HUDEP-2 (cell line): ENCODE data around the gene RAMP2.
A peak's percentile ranks its signal among the peaks of the same experiment; 100 is the strongest.
"Not testable (repeated sequence)": the region's sequence is repeated elsewhere in the genome, so short reads cannot be mapped to it uniquely, and the experiment has no call there.

ENCODE experiments used
- DNase-seq, 76 experiments: peaks; one replicate each; lab custom pipeline; 2025; ENCODE audit not compliant: unreplicated experiment in 76 of 76; lab: John Stamatoyannopoulos, UW

The RAMP2 gene

DNA sequence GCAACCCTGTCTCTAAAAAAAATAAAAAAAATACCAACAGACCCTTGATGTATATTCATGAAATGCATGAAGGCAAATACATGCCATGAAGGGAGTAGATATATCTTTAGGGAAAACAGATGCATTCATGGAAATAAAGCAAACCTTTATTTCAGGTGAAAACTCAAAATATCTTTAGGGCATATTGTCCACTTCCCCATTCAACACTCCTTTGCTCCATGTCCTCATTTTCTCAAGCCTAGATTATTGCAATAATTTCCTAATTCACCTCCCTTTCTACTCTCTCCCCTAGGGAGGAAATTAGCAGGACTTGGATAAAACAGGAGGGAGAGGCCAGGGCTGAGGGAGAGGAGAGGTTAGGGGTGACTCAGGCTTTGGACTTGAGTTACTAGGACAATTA lies 6.5 kb downstream of the RAMP2 start:
- no peak for DNase-seq

DNA sequence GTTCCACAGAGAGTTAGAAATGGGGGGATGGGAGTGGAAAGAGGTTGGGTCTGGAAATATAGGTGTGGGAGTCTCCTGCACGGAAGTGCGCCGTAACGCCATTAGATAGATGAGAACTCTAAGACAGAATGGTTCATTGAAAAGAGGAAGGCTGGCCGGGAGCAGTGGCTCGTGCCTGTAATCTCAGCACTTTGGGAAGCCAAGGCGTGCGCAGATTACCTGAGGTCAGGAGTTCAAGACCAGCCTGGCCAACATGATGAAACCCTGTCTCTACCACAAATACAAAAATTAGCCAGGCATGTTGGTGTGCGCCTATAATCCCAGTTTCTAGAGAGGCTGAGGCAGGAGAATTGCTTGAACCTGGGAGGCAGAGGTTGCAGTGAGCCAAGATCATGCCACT lies 7.0 kb downstream of the RAMP2 start:
- not testable (repeated sequence) for DNase-seq

DNA sequence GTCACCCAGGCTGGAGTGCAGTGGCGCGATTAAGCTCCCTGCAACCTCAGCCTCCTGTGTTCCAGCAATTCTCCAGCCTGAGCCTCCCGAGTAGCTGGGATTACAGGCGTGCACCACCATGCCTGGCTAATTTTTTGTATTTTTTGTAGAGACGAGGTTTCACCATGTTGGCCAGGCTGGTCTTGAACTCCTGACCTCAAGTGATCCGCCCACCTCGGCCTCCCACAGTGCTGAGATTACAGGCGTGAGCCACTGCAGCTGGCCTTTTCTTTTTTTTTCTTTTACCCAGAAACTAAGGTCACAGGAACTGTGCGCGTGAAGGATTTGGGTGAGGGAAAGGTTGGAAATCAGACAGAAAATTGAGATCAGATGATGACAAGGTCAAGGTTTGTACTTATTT lies 8.9 kb downstream of the RAMP2 start:
- not testable (repeated sequence) for DNase-seq

DNA sequence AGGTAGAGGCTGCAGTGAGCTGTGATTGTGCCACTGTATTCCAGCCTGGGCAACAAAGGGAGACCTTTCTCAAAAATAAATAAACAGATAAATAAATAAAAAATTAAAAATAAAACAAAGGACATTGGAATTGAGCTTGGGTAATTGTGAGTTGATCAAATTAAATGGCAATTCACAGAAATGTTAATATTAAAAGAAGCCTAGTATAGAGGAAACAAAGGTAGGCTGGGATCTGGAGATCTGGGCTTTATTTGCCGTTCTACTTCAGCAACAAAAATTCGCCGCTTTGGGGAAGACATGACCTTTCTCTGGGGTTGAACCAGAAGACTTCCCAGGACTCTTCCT lies 11.9 kb downstream of the RAMP2 start:
- no peak for DNase-seq

DNA sequence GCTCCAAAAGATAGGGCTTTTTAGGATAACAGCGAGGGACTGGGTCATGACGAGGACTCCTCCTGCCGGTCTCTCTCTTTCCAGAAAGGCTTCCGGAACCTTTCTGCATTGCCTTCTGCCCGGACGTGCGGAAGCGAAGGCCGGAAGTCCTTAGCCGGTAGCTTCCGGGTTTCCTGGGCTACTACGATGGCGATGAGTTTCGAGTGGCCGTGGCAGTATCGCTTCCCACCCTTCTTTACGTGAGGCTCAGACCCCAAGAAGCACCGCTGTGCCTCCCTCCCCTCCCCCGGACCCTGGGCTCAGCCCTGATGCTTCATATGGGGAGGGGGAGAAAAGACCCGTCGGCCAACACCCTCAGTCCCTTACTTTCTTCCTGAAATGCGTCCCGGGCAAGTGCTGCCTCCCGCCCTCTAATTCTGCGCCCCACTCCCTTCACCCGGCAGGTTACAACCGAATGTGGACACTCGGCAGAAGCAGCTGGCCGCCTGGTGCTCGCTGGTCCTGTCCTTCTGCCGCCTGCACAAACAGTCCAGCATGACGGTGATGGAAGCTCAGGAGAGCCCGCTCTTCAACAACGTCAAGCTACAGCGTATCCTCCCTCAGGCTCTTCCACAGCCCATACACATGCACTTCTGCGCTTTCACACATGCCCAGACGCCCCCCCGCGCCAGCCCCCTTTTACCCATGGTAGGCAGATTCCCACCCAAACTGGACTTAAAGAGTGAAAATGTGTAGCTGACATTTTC lies 12.4 kb downstream of the RAMP2 start, which contains the start of gene VPS25:
VPS25 (plus strand) TSS at position 160 of the 746 bp plus-strand sequence; CDS start at position 187, 27 bp downstream.
- peak in 73 of 76 experiments; percentile 15 to 85 (median 63) for DNase-seq

DNA sequence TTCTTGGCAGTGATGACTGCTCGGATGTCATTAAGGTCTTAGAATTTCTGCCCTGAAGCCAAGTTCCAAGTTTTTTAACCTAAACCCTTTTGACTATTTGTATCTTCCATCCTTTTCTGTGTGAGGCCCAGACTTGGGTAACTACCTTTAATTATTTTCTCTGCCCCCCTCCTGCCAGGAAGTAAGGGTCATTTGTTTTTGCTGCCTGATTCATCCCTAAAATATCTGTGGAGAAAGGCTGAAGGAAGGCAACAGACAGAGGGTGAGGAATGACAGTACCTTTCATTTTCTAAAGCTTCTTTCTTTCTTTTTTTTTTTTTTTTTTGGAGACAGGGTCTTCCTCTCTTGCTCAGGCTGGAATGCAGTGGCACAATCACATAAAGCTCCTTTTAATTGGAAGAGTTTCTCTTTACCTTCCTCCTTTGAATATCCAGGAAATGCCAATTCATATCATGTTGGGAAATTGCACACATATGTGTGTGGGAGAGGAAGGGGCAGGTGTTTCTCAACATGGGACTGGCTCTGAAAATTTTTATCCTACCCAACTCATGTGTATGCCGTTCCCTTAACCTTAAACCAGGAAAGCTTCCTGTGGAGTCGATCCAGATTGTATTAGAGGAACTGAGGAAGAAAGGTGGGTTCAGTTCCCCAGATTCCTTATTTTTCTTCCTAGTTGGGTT lies 13.2 kb downstream of the RAMP2 start:
- no peak for DNase-seq

DNA sequence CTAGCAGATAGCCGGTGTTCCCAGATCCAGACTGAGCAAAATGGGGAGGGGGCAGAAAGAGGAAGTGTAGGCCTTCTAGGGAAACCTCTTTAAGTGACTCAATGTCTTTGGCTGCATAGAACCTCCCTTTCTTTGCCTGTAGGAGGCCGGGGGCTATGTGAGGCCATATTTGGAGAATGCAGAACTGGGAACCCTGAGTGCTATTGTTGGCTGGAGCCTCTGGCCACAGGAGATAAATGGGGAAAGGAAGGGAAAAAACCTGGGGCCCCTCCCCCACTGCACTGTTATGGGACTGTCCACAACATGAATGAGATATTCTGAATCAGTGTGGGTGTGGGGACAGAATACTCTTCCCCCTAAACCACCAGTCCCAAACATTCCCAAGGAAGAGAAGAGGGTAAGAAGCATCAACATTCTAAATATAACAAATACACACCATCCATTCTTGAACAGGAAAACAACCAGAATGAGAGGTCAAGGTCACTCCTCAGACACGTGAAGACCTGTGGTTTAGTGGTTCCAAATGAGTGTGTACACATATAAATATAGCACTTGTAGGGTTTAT lies 14.6 kb downstream of the RAMP2 start:
- no peak for DNase-seq

DNA sequence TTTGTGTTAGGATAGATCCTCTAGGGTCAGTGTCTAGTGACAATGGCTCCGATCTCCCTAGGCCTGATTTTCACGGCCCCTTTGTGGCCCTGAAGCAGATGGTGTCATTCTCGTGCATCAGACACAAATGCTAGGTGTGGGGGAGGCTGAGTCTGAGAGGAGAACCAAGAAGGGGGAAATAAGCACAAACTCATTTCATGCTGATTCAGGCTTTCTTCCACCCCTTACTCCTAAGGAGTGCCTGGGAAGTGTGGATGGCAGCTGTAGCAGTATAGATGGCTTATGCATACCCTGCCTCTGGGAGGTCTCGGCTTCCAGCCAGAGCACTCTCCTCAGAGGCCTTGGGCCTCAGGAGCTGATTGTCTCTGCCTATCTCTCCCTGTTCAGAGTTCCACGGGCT lies 17.5 kb downstream of the RAMP2 start:
- no peak for DNase-seq

DNA sequence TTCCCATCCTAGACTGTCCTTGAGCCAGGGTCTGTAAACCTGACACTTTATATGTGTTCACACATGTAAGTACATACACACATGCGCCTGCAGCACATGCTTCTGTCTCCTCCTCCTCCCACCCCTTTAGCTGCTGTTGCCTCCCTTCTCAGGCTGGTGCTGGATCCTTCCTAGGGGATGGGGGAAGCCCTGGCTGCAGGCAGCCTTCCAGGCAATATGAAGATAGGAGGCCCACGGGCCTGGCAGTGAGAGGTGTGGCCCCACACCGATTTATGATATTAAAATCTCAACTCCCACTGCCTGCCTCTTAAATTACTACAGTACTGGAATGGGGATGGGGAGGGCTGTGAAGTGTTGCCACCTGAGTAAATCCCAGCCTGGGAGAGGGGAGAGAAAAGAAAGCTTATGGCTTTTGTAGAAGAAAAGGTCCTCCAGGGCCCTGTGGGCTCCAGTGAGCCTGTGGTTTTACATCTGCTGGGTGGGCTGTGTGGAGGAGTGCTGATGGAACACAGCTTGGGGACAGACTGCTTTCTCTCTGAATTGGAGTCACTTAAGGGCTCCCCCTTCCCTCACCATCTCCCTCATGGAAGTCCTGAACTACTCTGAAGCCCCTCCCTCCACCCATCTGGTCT lies 18.4 kb downstream of the RAMP2 start:
- no peak for DNase-seq

DNA sequence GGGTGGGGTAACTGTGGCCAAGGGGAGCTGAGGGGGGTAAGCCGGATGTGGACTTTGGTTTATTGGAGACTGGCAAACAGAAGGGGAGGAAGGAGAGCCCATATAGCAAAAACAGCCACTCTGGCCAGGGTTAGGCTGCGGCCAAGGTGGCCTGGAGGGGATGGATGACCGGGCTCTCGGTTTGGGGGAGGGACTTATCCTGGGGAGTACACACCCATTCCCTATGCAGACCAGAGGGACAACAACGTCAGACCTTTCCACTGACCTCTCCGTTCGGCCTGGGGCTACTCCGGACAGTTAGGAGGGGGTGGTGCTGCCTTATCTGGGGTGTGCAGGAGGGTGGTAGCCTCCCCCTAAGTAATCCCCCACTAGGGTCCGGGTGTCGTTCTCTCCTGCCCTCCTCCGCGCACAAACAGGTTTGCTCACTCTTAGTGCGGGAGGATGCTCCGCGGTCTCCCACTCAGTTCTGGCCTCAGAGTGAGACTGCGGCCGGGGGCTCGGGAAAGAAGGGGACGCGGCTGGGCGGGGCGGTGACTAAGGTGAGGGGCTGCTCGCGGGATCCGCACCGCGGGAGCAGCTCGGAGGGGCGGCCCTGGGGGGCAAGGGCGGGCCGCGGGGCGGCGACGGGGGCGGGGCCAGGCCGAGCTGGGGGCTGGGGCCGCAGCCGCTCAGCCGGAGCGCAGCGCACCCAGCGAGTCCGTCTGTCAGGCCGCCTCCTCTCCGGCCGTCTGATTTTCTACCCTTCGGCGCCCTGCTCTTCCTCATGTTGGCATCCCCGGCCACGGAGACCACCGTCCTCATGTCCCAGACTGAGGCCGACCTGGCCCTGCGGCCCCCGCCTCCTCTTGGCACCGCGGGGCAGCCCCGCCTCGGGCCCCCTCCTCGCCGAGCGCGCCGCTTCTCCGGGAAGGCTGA lies 19.2 kb downstream of the RAMP2 start, which contains the start of gene WNK4:
WNK4 (plus strand) TSS at position 675 of the 915 bp plus-strand sequence; CDS start at position 764, 89 bp downstream.
- DNase-seq = no peak

DNA sequence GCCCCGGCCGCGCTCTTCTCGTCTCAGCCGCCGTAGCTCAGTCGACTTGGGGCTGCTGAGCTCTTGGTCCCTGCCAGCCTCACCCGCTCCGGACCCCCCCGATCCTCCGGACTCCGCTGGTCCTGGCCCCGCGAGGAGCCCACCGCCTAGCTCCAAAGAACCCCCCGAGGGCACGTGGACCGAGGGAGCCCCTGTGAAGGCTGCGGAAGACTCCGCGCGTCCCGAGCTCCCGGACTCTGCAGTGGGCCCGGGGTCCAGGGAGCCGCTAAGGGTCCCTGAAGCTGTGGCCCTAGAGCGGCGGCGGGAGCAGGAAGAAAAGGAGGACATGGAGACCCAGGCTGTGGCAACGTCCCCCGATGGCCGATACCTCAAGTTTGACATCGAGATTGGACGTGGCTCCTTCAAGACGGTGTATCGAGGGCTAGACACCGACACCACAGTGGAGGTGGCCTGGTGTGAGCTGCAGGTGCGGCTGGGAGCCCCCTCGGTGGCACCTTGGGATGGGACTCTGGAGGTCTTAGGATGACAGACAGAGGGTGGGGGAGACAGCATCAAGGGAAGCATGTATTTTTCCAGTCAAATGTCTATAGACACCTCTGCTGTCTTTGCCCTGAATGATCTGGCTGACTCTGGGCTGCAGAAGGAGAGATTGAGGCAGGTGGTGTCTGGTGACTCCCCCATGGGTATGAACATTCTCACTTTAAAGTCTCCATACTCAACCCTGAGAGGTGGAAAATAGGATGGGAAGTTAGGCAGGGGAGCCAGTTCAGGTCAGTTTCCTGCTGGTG lies 20.0 kb downstream of the RAMP2 start:
- no peak for DNase-seq

DNA sequence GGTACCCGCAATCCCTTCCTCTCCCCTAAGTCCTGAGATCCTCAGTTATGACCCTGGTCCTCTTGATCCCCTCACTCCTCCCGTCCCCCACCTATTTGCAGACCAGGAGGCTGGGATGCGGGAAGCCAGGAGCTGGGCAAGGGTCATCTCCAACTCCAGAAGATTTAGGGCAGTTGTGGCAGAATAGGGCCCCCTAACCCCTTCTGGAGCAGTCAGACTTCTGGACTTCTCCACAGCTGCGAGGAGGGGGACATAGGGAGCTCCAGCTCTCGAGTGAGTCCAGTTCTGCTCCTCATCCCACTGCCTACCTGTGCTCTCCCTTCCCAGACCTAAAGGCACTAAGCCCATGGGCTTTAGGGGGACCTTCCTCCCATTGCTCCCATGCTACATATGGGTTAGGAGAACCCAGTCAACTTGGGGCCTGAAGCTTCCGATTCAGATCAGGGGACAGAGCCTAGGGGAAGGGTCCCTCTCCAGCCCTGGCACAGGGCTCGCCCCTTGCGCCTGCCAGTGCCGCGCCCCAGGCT lies 20.7 kb downstream of the RAMP2 start:
- no peak for DNase-seq

DNA sequence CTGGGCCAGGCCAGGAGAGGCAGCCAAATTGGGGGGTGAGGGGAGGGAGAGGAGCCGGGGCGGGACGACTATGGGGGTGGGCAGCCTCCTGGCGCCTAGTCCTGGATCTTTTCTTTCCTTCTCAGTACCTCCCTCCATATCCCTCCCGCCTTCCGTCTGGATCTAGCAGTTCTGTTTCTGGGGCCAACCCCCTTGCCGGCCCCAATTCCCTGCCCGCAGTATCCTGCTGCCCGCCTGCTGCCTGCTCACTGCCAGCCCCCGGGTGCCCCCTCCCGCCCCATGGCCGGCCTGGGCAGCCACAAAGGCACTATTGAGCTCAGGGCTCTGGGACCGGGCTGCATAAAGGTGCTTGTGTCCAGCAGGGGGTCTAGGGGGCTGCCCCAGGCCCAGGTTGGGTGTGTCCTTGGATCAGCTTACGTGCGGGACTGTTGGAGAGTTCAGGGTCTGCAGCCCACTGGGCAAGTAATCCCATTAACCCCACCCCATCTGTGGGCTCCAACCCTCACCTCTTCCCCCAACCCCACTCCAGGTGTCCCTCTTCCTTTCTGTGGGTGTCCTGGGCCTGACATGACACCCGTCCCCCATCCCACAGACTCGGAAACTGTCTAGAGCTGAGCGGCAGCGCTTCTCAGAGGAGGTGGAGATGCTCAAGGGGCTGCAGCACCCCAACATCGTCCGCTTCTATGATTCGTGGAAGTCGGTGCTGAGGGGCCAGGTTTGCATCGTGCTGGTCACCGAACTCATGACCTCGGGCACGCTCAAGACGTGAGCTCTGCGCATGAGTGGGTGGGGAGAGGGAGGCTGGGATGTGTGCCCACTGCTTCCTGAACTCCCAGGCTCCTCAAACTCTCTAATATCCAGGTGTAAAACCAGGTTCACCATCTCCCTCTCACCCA lies 21.4 kb downstream of the RAMP2 start:
- DNase-seq = no peak

DNA sequence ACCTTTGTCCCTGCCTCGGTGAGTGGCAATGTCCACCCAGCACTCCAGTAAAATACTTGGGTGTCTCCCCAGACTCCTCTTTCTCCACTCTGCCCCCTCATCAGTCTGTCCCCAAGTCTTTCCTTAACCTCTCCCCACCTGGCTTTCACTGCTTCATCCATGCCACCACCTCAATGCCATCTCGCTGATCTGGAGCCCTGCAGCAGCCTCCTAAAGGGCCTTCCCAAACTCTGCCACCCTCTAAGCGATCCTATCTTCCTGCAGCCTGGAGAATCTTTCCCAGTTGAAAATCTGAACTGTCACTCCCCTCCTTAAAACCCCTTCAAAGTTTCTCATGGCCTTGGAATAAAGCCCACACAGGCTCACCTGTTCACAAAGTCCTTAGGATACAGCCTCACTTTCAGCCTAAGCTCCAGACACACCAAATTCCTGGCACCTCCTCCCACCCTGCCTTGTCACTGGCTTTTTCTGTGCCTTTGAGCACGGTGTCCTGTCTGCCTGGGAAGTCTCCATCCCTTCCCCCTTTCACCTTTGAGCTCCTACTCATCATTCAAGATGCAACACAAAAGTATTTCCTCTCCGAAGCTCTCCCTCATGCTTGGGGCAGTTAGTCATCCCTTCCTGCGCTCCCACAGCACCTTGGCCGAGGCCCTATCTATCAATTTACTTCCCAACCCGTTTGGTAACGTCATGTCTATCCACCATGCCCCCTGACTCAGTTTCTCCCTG lies 22.2 kb downstream of the RAMP2 start:
- DNase-seq = no peak

DNA sequence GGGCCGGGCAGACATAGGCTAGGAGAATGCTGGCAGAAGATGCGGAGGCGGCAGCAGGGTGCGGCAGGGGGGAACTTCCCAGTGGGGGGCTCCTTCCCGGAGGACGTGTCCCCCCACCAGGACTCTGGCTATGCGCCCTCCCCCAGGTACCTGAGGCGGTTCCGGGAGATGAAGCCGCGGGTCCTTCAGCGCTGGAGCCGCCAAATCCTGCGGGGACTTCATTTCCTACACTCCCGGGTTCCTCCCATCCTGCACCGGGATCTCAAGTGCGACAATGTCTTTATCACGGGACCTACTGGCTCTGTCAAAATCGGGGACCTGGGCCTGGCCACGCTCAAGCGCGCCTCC lies 22.7 kb downstream of the RAMP2 start:
- no peak for DNase-seq

DNA sequence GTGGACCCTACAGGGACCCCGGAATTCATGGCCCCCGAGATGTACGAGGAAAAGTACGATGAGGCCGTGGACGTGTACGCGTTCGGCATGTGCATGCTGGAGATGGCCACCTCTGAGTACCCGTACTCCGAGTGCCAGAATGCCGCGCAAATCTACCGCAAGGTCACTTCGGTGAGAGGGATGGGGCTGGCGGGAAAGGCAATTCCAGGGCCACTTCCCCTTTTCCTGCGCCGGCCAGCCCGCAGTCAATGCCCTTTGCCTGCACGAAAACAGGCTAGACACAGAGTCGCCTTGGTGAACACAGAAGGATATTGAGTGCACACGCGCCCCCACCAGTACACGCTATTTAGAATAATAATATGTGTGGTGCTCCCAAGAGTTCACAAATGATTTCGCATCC lies 23.4 kb downstream of the RAMP2 start:
- DNase-seq = no peak

DNA sequence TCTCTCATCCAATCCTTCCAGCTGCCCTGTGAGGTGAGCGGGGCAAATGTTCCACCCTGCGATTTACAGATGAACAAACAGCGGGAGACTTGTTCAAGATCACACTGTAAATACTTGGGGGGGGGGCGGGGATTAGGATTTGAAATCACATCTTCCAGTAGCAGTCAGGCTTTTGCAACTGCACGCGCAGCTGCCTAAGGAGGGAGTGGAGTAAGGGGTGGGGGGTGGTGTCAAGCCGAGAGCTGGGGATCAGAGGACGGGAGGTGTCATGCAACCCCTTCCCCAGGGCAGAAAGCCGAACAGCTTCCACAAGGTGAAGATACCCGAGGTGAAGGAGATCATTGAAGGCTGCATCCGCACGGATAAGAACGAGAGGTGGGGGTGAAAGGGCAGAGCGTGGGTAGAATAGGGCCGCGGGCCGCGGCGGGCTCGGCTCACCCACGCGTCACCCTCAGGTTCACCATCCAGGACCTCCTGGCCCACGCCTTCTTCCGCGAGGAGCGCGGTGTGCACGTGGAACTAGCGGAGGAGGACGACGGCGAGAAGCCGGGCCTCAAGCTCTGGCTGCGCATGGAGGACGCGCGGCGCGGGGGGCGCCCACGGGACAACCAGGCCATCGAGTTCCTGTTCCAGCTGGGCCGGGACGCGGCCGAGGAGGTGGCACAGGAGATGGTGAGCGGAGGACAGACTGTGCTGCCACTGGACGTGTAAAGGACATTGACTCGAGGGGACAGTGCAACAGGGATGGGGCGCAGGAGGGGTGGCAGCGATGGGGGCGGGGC lies 24.0 kb downstream of the RAMP2 start:
- no peak for DNase-seq
